H1 (cell line): ENCODE data around the gene RFX6. TPM values are rescaled to one million over a fixed set of nuclear protein-coding genes. Genes with fewer than 3 reads are reported as not detected.

ENCODE experiments used
- CHD7 ChIP-seq: fragments of 300-600 bp; sonication (generic); IDR thresholded peaks from 2 replicates; pipeline ENCODE4 v1.7.1; 2012; ENCODE audit warnings: low read length, moderate library complexity, mild to moderate bottlenecking, inconsistent platforms; ENCODE audit not compliant: insufficient replicate concordance
- NRF1 ChIP-seq: IDR thresholded peaks from 2 replicates; pipeline ENCODE4 v1.6.1; 2011; ENCODE audit warnings: mild to moderate bottlenecking, low read depth, low read length, improper control_type of control experiment
- SAP30 ChIP-seq: fragments of 300-600 bp; sonication (generic); IDR thresholded peaks from 2 replicates; pipeline ENCODE4 v1.7.1; 2012; ENCODE audit warnings: low read length, moderate library complexity, mild to moderate bottlenecking, inconsistent platforms; ENCODE audit not compliant: insufficient read depth, insufficient replicate concordance
- SP4 ChIP-seq: IDR thresholded peaks from 2 replicates; pipeline ENCODE4 v1.6.1; 2012; ENCODE audit warnings: low read length, inconsistent platforms
- polyA plus RNA-seq, 7 experiments: library from polyadenylated mRNA; depleted of rRNA in 3 of 7; stranded (reverse) in 5 of 7; unstranded in 2 of 7; fragments of >200 nt in 5 of 7; fragments of 200-250 nt in 2 of 7; gene quantifications; 1 replicate in 5 of 7; 2 replicates in 1 of 7; 4 replicates in 1 of 7; pipeline versions ENCODE4 v1.2.1 to v1.2.3, GENCODE V29; 2011 to 2013; ENCODE audit warnings: missing spikeins in 2 of 7, mixed read lengths in 2 of 7
- total RNA-seq: library from RNA; stranded (reverse); fragmentation: NEBNext Ultra II Directional; extraction: Animal tissue kit (Norgen Biotek cat#: 25700); gene quantifications from 2 replicates; pipeline ENCODE4 v1.2.1, GENCODE V29; 2021

Gene RFX6
- total and polyA plus RNA-seq, 2 of the 8 experiments (the other 6 are each of a cell fraction or from before 2014, with no cell fraction given): not detected

DNA sequence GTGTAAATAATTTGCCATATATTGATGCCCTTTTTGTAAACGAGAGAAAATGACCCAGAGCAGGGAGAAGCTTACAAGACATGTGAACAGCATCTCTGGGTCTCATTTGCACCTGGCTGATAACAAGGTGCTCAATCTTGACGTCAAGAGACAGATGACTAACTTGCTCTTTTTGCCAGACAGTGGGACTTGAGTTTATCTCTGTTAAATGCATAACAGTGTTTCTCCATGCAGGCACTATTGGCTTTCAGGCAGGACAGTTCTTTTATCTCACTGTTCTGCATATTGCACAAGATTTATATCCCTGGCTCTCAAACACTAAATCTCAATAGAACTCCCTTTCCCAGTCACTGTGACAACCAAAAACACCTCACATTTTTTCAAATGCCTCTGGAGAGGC is 56.4 kb downstream of the RFX6 start (continued):
- no peak for TF ChIP-seq CHD7
- TF ChIP-seq SAP30: no peak
- TF ChIP-seq SP4: no peak
- TF ChIP-seq NRF1: no peak
